ENCODE measurements around the gene TMEM37.

Gene TMEM37

DNA sequence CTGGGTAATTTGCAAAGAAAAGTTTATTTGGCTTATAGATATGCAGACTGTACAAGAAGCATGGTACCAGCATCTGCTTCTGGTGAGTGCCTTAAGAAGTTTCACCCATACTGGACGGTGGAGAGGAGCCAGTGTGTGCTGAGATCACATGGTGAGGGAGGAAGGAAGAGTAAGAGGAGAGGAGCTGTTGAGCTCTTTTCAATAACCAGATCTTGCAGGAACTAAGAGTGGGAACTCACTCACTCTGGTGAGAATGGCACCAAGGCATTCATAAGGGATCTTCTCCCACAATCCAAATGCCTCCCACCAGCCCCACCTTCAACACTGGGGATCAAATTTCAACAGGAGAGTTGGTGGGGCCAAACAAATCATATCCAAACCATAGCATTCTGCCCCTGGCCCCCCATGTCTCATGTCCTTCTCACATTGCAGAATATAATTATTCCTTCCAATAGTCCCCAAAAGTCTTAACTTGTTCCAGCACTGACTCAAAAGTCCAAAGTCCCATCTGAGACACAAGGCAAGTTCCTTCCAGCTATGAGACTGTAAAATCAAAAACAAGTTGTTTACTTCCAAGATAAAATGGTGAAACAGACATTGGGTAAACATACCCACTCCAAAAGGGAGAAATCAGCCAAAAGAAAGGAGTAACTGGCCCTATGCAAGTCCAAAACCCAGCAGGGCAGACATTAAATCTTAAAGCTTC is 11.7 kb upstream of the TMEM37 start:
- DNase-seq, result no peak

DNA sequence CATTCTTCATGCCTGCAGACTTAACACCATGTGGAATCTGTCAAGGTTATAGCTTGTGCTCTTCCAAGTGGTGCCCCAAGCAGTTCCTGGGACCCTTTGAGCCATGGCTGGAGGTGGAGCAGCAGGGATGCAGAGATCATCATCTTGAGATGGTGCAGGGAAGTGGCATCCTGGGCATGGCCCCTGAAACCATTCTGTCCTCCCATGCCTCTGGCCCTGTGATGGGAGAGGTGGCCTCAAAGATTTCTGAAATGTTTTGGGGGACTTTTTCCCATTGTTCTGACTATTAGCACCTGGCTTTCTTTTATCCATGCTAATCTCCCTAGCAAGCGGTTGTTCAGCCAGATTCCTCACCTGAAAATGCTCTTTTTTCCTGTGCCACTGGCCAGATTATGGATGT is 10.3 kb upstream of the TMEM37 start:
- no peak for DNase-seq

DNA sequence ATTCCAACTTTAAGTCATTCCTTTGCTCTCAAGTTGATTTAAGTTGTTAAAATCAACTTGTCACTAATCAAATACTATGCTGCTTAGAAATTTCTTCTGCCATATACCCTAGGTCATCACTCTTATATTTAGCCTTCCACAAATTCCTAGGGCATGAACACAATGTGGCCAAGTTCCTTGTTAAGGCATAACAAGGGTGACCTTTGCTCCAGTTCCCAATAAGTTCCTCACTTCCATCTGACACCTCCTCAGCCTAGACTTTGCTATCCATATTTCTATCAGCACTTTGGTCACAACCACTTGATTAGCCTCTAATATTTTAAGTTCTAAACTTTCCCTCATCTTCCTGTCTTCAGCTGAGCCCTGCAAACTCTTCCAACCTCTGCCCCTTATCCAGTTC is 9.9 kb upstream of the TMEM37 start:
- DNase-seq, result no peak

DNA sequence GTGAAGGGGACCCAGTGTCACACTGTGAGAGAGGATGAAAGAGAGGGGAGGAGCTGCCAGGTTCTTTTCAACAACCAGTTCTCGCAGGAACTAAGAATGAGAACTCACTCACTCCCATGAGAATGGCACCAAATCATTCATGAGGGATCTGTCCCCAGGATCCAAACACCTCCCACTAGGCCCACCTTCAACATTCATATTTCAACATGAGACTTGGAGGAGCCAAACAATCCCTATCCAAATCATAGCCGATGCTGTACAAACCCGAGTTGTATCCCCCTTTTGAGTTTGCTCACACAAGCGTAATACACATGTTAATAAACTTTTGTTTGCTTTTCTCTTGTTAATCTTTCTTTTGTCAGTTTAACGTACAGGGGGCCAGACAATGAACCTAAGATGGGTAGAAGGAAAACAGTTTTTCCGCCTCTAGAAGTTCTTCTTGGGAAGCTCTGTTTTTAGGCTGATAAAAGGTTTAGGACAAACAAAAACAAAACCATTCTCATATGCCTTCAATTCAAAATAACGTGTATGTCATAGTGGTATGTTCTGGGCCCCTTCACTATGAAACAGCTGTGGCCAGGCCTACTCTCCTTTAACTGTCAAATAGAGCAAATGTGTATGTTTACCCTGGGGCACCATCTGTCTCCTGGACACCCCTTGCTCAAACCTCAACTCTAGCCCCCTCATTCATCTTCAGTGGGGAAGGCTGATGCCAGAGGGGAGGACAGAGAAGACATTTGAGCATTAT is 9.1 kb upstream of the TMEM37 start:
- DNase-seq, result no peak

DNA sequence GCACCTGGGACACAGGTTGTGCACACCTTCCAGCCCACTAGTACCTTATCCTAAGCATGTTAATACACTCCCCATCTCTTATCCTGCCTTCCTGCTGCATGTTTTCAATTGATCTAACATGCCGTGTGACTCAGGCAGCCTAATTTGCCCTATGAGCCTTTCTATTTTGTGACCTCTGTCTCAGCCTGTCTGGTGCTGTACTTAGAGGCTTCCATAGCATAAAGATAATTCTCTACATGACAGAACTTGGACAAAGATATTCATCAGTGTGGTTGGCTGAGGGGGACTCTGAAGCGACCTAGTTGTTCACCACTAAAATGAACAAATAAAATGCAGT is 8.6 kb upstream of the TMEM37 start:
- DNase-seq, result no peak

DNA sequence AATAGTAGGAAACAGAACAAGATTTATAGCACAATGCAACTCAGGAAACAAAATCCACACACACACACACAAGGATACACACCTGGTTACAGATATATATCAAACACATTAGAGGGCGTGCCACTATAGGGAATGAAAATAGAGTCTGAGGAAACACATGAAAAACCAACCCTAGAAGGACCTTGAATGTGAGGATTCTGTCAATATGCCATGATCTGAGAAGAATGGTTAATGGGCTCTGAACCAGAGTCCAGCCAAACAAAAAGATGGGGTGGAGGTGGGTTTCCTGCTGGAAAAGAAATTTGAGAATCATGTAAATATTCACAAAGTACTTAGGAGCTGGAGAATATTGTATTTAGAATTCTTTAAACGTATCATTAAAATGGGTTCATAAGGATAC is 7.8 kb upstream of the TMEM37 start:
- DNase-seq, result no peak

DNA sequence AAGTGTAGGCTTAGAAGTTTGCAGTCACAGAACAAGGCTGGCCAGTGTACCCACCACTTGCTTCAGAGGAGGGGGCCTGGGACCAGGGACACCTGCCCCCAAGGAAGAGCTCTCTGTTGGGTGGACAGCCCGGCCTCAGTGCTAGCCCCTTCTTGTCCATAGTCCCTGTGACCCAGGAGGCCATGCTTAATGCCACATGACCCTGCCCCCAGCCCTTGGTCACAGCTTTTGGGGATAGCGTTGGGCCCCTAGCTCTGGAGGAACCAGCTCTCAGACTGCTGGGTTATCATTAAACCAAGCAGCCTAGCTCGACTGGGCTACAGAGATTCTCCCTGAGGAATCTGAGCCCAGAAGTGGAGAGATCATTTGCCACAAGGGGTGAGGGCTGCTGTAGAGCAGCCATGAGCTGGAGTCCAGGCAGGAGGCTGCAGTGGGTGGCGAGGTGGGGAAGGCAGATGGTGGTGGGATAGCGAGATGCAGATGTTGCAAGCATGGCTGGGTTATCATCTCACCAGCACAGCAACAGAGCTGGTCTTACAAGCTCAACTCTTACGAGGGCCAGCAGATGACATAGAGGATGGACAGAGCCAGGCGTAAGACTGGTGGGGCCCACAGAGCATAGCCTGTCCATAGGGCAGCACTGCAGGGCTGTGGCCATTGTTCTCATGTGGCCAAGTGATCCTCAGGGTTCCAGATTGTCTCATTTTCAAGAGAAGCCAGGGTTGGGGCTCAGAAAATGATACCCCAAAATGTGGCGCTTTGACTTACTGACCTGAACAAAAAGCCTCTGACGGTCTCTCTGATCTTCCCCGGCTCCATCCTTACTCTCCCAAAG is 7.2 kb upstream of the TMEM37 start:
- no peak for DNase-seq

DNA sequence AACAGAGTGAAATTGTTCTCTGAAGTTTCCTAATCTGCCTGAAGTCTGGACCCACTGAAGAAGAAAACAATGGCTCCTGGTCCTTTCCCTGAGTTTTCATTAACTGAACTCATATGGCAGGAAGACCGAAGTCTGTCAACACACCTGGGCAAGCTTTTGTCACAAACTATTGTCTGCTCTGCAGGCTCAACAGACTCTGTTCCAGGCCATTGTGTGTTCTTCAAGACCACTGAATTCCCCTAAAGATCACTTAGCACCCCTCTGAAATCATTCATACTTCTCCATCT is 6.6 kb upstream of the TMEM37 start:
- DNase-seq, result no peak

DNA sequence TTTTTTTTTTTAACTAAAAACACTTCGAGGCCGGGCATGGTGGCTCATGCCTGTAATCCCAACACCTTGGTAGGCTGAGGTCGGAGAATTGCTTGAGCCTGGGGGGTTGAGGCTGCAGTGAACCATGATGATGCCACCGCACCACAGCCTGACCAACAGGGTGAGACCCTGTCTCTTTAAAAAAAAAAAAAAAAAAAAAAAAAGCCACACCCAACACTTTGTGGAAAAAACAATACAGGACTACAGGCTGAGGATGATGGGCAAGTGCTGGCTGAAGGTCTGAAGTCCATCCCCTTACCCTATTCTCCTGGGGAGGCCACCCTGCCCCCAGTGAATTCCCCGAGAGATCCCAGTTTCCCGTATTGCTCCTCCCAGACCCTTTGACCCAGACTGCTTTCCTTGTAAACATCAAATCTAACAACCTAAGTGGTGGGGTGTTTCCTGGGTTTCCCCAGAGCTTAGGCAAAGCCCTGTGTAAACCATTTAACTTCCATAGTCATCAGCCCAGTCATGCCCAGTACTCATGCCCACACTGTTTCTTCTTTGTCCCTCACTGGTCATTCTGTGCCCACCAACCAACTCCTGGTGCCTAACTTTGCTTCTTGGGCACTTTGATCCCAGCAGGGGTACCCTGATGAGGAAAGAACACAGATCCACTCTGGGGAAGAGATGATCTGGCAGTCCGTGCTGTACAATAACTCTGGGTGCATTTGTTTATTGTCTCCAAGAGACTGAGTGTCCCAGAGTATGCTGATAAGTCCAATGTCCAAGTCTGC is 5.8 kb upstream of the TMEM37 start:
- DNase-seq, result no peak

DNA sequence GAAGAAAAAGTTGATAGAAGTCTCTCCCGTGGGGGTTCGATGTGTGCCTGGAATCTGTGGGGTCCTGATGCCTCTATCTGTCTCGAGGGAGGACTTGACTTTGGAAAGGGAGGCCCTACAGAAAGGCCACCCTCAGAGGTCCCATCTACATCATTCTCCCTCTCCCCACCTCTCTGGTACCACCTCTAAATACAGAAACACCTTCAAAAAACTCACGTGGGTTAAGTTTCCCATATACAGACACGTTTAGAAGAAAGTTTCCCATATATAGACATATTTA is 5.3 kb upstream of the TMEM37 start:
- DNase-seq, result no peak

DNA sequence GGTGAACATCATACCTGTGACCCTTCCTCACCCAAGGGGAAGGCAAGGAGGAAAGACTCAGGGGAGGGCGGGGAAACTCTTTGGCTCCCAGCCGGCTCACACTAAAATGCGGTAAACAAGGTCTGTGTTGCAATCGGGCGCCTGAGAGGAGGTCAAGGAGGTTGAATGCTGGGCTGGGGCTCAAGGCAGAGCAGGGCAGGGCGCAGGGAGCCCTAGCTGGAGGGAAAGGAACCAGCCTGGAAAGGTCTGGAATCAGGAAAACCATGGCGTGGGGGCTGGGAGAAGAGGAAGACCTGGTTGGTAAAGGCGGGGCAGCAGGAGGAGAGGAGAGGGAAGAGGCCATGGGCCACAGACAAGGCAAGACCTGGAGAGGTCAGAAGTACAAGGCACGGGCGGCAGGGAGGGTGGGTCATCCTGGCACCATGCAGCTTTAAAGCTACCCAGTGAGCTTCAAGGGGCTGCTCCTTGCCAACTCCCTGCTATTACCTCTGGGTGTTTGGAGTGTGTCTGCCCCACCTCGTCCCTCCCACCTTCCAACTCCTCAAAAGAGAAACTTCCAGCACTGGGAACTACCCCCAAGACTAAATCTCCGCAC is 4.8 kb upstream of the TMEM37 start:
- no peak for DNase-seq

DNA sequence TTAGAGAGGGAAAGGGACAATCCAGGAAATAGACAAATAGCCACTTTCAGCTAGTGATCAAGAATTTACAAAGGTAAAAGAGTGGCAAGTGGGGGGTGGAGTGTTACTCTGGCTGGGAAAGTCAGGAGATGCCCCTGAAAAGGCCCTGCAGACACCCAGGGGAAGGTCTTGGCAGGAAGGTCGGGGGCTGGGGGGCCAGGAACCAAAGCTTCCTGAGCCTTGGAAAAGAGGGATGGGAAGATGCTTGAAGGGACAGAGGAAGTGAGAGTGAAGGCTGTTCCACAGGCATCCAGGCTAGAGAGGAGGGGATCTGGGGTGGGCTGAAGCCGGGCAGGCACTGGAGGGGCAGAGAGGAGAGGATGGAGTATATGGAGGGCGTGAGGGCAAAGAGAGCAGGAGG is 3.9 kb upstream of the TMEM37 start:
- DNase-seq, result no peak

DNA sequence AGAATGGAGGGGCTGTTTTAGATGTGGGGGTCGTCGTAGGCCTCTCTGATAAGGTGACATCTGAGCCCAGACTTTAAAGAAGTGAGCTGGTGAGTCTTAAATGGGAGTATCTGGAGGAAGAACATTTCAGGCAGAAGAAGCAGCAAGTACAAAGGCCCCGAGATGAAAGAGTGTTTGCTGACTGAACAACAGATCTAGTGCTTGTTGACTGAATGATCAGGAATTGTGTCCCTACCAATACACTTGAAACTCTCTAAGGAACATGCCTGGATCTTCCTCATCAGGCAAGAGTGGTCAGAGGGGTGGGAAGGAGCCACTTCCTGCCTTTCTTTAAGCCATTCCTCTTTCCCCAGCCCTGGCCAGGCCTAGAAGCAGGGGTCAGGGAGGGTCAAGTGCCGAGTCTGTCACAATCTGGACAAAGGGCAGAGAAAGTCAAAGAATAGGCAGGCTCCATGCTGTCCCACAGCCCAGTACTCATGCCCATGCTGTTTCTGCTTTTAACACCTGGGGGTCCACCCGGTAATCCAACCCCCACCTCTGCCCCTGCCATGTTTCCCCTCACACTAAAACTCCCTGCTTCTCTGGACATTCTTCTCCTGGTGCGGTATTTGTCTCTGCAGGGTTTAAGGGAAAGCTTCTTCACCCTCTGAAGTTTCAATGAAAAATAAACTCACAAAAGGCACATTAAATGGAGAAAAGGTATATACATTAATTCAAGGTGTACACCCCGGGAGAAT is 3.0 kb upstream of the TMEM37 start:
- DNase-seq, result no peak

DNA sequence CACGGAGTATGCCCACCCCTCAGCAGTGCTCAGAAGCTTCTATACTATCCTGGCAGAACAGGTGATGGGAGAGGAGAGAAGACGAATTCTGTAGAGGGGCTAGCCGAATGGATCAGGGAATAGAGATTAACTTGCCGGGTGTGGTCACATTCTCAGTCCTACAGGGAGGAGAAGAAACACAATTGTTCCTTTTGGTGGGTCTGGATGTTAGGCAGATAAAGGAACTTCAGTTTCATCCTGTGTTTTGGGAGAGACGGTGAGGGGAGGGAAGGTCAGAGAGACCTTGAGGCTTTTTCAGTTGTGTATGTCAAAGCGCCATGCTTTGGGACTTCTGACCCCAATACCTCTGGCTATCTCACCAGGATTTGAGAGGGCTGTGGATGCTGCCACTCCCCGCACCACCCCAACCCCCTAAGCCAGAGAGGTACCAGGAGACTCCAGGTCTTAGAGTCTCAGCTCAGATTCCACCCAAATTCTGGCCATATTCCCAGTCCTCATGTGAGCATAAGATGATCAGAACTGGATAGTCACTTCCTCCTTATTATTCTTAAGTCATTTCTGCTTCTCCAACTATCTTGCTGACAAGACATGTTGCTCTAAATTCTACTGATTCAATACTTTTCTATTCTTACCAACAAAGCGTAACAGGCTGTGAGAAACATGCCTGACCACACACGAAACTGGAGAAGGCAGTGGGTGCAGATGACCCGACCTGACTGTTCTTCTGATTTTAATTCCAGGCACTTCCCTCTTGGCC is 2.3 kb upstream of the TMEM37 start:
- no peak for DNase-seq

DNA sequence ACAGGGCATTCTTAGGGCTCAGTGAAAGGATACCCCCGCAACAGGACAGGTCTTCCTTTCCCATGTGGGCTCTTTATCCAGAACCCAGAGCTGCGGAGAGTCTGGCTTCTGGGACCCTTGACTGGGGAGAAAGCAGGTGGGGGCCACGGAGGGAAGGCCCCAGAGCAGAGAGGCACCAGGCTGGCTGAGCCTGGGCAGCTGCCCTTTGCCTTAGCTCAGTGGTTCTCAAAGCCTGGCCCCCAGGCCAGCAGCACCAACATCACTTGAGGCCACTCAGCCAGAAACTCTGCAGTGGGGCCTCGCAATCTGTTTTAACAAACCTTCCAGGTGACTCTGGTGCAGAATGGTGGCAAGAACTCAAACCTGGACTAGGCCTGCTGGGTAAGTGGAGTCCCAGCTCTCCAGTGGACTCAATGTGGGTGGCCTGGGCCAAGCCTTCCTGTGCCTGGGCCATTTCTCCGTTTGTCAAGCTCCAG is 1.6 kb upstream of the TMEM37 start:
- no peak for DNase-seq

DNA sequence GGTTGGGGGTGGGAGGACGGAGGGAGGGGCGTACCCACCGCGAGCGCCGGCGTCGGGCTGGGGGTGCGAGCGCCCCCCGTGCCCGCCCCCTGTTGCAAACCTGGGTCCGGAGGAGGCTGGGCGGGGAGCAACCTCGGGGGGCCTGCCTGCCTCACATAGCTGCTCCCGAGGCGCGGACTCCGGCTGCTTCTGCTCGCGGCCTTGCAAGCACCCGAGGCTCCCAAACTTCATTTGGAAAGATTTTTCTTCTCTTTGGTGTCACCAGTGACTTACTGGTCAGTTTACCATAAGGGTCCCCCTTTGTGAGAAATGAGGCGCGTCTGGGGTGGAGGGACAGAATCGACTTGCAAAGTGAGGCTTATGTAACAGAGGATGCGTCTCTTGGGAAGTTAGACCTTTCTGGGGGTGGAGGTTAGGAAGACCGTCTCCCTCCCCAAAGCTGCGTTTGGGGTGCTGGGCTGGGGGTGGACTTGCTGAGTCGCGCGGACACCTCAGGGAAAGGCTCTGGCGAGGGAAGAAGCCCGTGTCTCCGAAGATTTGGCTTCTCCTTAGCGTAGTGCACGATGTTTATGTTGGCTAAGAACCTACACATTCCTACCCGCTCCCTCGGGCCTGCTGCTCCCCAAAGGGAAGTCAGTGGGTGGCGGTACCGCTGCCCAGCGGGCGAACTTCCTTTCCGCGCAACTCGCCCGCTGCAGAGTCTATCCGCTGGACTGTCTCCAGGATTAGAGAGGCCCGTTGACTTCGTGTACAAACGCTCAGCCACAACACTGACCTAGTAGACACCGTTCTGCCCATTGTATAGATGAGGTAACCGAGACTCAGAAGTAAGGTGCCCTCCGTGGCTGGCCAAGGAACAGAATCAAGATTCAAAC is 559 bp downstream of the TMEM37 start:
- DNase-seq, result no peak

DNA sequence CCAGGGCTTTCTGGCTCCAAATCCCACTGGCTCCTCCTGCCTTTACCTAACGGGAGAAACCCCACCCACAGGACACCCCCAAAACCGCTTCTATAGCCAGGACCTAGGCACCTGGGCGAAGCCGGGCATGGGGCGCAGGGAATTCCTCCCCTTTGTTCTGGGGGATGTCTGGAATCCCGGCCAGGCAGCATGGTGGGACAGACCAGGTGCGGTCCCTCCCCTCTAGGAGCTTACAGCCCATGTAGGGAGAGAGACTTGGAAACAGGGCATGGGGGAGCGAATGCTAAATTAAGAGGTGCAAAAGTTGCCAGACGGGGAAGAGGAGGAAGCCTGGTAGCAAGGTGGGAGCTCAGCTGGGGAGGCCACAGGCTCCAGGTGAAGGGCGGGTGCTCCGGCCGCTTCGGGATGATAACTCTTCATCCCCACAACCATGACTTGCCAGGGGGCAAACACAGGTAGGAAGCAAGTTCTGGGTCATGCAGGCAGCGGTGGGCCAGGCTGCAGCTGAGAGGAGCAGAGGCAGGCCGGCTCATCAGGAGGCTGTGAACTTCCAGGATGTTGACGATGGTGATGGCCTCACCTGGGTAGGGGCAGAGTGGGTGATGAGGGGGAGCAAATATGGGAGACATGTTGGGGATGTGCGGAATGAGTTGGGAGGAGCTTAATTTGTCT is 1.3 kb downstream of the TMEM37 start:
- no peak for DNase-seq

DNA sequence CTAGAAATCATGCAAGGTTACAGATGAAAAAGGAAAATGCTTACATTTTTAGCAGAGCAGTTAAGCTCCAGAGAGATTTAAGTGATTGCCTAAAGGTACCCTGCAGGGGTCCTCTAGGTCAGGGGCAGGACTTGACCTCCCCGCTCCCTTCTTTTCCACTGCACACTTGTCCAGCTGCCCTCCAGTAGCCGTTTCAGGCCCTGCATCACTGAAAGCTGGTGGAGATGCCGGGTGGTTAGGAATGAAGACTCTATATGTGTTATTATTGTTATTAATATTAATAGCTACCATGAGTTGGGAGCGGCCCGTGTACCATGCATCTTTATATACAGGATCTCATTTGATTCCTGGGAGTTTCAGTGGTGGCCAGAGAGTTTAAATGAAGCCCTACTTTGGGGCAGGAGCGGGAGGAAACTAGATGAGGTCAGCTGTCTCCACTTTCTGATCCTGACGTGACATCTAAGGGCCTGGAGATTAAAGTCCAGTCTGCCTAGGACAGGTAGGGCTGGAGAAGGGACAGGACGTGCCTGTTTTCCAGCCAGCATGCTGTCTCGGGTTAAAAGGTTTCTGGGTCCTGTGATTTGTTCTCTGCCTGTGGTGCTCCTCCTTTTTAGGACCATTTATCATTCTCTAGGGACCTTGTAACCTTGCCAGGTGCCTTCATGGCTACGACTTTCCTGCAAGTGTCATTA is 2.1 kb downstream of the TMEM37 start:
- no peak for DNase-seq

DNA sequence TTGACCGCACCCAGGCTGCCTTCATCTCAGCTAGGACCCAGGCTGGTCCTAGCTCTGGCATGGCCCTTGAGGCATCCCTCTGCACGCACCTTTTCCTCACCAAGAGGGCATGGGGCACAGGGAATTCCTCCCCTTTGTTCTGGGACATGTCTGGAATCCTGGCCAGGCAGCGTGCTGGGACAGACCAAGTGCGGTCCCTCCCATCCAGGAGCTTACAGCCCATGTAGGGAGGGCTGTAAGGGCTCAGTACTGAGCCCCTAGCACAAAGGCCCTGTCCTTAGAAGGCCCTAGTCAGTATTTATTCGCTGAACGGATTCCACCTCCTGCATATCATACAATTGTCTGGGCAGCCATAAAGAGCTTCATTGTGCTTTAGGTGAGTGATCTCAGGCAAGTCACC is 3.0 kb downstream of the TMEM37 start:
- DNase-seq, result no peak
